Endothelial cell (in vitro differentiated cells): Measurements from ENCODE around the gene BID. TPM values are rescaled to one million over a fixed set of nuclear protein-coding genes. Genes with fewer than 3 reads are reported as not detected.

Experiments
- DNase-seq: peaks from one replicate; pipeline ENCODE4 v3.0.0; 2021; ENCODE audit warnings: low spot score
- H3K27ac Mint-ChIP-seq: one replicate; pipeline ENCODE4 v1.8.0; 2021; ENCODE audit warnings: mixed read lengths, inconsistent platforms; ENCODE audit not compliant: unreplicated experiment
- H3K27me3 Mint-ChIP-seq: one replicate; pipeline ENCODE4 v1.8.0; 2021; ENCODE audit warnings: mild to moderate bottlenecking, moderate library complexity, mixed read lengths, inconsistent platforms; ENCODE audit not compliant: unreplicated experiment
- H3K36me3 Mint-ChIP-seq: one replicate; pipeline ENCODE4 v1.8.0; 2021; ENCODE audit warnings: mild to moderate bottlenecking, low read depth, mixed read lengths, inconsistent platforms; ENCODE audit not compliant: unreplicated experiment
- H3K4me1 Mint-ChIP-seq: one replicate; pipeline ENCODE4 v1.8.0; 2021; ENCODE audit warnings: mild to moderate bottlenecking, mixed read lengths, inconsistent platforms; ENCODE audit not compliant: unreplicated experiment
- H3K4me3 Mint-ChIP-seq: one replicate; pipeline ENCODE4 v1.8.0; 2021; ENCODE audit warnings: mild to moderate bottlenecking, mixed read lengths, inconsistent platforms; ENCODE audit not compliant: unreplicated experiment
- H3K9me3 Mint-ChIP-seq: one replicate; pipeline ENCODE4 v1.8.0; 2021; ENCODE audit warnings: mixed read lengths, inconsistent platforms; ENCODE audit not compliant: unreplicated experiment
- long read RNA-seq: library from polyadenylated mRNA; unstranded; transcript quantifications from one replicate; pipeline ENCODE4 v2.0.0, GENCODE V29; 2020; ENCODE audit not compliant: unreplicated experiment
- total RNA-seq: library from RNA; stranded (reverse); fragmentation: NEBNext Ultra II Directional; extraction: Animal tissue kit (Norgen Biotek cat#: 25700); gene quantifications from one replicate; pipeline ENCODE4 v1.2.1, GENCODE V29; 2021; ENCODE audit not compliant: unreplicated experiment
- TF ChIP-seq, protein P1 (sequence below): fragments of 200-600 bp; sonication (generic); IDR thresholded peaks from one replicate; pipeline ENCODE4 v1.5.0; 2021; ENCODE audit warnings: antibody characterized with exemption; ENCODE audit not compliant: unreplicated experiment

The BID gene
- total RNA-seq = 32.5 TPM
- long read RNA-seq, transcript BID-215 (6 exons, 2,199 nt) = major isoform, 33 of 36 reads
- long read RNA-seq, partial matches to known transcripts = 0 of 36 reads
- long read RNA-seq, other reads (novel, unspliced or antisense) = 0 of 36 reads

DNA sequence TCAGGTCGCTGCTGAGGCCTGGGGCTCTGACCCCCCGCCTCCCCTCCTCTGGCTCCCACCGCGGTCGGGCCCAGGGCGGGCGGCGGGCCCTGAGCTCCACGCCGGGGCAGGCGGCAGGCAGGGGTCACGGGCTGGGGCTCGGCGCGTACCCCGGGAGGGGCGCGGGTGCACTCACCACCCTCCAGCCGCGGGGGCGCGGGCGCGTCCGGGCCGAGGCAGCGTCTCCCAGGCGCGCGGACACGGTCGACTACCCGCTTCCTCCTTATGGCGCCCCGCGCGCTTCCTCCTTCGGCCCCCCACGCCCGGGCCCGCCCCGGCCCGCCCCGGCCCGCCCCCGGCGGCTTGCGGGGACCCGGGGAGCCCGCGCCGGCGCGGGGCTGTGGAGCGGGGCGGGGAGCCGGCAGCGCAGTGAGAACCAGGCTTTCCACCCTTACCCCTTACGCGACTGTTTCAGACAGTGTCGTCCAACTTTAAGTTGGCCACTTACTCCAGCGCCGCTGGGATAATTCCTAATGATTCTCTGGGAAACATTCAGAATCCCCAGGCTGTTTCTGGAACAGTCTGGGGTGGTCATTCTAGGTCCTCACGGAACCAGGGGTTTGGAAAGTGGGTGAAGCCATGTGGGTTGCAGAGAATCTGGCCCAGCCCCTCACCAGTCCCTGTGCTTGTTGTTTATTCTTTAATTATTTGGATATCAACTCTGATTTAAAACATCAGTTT is at the start of gene BID:
Gene BID, minus strand, starts transcription at position 264 of the 720 bp plus-strand sequence. CDS start 24,353 bp downstream, outside the sequence.
- peaks cover 40% of the 10 kb centered on the region for H3K4me1 Mint-ChIP-seq
- H3K9me3 Mint-ChIP-seq = no peaks in the 10 kb centered on the region
- H3K27ac Mint-ChIP-seq = no peak within 1 kb of the TSS
- H3K27me3 Mint-ChIP-seq = peaks cover 16% of the 10 kb centered on the region
- no peak for DNase-seq
- peak within 1 kb of the TSS; percentile 87 for H3K4me3 Mint-ChIP-seq
- TF ChIP-seq, protein P1, sequence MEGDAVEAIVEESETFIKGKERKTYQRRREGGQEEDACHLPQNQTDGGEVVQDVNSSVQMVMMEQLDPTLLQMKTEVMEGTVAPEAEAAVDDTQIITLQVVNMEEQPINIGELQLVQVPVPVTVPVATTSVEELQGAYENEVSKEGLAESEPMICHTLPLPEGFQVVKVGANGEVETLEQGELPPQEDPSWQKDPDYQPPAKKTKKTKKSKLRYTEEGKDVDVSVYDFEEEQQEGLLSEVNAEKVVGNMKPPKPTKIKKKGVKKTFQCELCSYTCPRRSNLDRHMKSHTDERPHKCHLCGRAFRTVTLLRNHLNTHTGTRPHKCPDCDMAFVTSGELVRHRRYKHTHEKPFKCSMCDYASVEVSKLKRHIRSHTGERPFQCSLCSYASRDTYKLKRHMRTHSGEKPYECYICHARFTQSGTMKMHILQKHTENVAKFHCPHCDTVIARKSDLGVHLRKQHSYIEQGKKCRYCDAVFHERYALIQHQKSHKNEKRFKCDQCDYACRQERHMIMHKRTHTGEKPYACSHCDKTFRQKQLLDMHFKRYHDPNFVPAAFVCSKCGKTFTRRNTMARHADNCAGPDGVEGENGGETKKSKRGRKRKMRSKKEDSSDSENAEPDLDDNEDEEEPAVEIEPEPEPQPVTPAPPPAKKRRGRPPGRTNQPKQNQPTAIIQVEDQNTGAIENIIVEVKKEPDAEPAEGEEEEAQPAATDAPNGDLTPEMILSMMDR = no peak
- H3K36me3 Mint-ChIP-seq = peaks cover 3% of the 10 kb centered on the region

DNA sequence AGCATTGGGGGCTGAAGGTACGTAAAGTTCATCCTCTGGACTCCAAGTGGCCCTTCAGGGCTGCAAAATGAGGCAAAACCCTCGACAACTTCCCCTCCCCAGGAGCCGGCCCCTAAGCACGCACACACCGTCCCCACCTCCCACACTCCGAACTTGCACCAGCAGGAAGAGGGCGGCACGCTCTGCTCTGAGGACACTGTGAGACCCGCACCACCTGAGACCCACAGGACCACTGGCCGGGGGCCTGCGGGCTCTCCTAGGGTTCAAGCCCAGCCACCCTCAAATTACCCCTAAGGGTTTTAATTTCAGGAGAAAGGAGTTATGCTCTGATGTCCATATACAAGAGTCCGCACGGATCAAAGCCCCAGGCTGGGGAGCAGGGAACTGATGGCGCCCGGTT is 49.7 kb upstream of the BID start:
- peaks cover 33% of the 10 kb centered on the region for H3K36me3 Mint-ChIP-seq
- H3K4me3 Mint-ChIP-seq = no peak overlapping the region
- no peak overlapping the region for H3K27ac Mint-ChIP-seq
- DNase-seq = no peak
- no peaks in the 10 kb centered on the region for H3K9me3 Mint-ChIP-seq
- H3K4me1 Mint-ChIP-seq = no peaks in the 10 kb centered on the region
- TF ChIP-seq, protein P1 = no peak
- H3K27me3 Mint-ChIP-seq = peaks cover 9% of the 10 kb centered on the region

DNA sequence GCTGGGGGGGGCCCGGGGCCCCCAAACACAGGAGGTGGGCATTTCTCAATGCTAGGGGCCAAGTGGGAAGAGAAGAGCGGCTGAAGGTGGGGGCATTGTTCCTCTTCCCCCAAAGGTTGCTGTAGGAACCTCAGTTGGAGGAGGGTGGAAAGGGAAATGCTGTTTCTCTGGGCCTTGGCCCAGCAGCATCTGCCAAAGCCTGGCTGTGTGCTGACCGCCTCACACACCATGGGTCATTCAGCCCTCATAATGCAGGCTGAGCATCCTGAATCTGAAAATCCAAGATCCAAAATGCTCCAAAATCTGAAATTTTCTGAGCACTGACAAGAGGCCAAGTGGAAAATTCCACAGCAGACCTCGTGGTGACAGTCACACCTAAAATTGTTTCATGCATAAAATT is 49.0 kb upstream of the BID start:
- TF ChIP-seq, protein P1 = no peak
- Mint-ChIP-seq H3K36me3 (peaks cover 33% of the 10 kb centered on the region), H3K4me3 (no peak overlapping the region), H3K4me1 (no peaks in the 10 kb centered on the region), H3K27ac (no peak overlapping the region), H3K27me3 (peaks cover 9% of the 10 kb centered on the region), H3K9me3 (no peaks in the 10 kb centered on the region)
- DNase-seq = no peak

DNA sequence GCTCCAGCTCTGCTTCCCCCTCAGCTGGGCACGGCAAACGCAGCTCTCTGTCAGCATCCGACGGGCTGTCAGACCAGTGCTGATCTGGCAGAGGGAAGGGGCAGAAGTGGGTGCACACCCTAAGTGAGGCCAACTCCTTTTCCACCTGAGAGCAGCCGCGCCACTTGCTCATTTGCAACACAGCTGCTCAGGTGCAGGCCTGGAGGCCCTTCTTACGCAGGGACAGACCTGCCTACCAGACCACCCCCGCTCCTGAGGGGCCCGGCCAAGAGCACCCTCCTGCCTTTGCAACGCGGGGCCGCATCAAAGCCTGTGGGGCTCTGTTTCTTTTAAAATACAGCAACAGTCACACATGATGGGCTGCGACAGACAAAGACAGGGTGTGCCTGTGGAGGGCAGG is 47.8 kb upstream of the BID start:
- TF ChIP-seq, protein P1 = no peak
- Mint-ChIP-seq H3K4me1 (no peaks in the 10 kb centered on the region), H3K4me3 (no peak overlapping the region), H3K27ac (no peak overlapping the region), H3K27me3 (peaks cover 7% of the 10 kb centered on the region), H3K9me3 (no peaks in the 10 kb centered on the region), H3K36me3 (peaks cover 23% of the 10 kb centered on the region)
- no peak for DNase-seq

DNA sequence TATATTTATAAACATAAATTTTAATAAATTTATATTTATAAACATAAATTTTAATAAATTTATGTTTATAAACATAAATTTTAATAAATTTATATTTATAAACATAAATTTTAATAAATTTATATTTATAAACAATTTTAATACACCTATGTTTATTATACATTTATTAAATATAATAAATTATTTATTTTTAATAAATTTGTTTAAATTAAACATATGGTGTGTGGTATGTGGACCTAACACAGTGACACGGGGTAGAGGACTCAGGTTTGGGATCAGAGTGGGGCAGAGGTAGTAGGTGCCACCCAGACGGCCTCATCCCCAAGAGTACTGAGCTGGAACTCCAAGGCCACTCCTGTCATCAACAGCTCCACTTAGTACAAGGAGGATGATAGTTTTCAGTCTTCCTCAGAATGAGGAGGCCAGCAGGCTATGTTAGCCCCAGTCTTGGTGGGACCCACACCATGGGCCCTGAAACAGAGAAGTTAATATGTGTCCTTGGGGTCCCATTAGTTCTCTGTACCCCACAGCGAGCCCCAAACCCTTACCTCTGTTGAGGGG is 46.7 kb upstream of the BID start:
- Mint-ChIP-seq H3K4me1 (no peaks in the 10 kb centered on the region), H3K36me3 (peaks cover 19% of the 10 kb centered on the region), H3K27ac (no peak overlapping the region), H3K4me3 (no peak overlapping the region), H3K27me3 (peaks cover 3% of the 10 kb centered on the region), H3K9me3 (no peaks in the 10 kb centered on the region)
- no peak for DNase-seq
- TF ChIP-seq, protein P1 = no peak
